HCT116 (cell line): ENCODE results near the gene SLFN5.

ENCODE experiments used
- EZH2 ChIP-seq: fragments of 200-600 bp; sonication (generic); IDR thresholded peaks from 2 replicates; pipeline ENCODE4 v1.6.1; 2017; ENCODE audit warnings: antibody characterized with exemption, mixed run types
- POLR2A ChIP-seq: IDR thresholded peaks from 2 replicates; pipeline ENCODE4 v1.7.0; 2011; ENCODE audit warnings: borderline replicate concordance; ENCODE audit not compliant: insufficient read depth, insufficient read length; ENCODE audit errors: extremely low read depth
- POLR2AphosphoS5 ChIP-seq: IDR thresholded peaks from 2 replicates; pipeline ENCODE4 v1.6.1; 2011; ENCODE audit warnings: mild to moderate bottlenecking, low read depth, low read length, moderate library complexity
- YY1 ChIP-seq: IDR thresholded peaks from 2 replicates; pipeline ENCODE4 v1.6.1; 2011; ENCODE audit warnings: low read length, low read depth, moderate library complexity, mild to moderate bottlenecking; ENCODE audit not compliant: insufficient replicate concordance; ENCODE audit errors: extremely low read depth
- ZFX ChIP-seq: fragments of 450-650 bp; IDR thresholded peaks from 2 replicates; pipeline ENCODE4 v1.6.1; 2017
- ZNF274 ChIP-seq: fragments of 200-500 bp; sonication (Bioruptor generic); IDR thresholded peaks from 2 replicates; pipeline ENCODE4 v1.6.1; 2014; ENCODE audit warnings: mild to moderate bottlenecking, low read depth, low read length, inconsistent platforms
- TF ChIP-seq, protein P1 (sequence below): IDR thresholded peaks from 2 replicates; pipeline ENCODE4 v1.6.1; 2012; ENCODE audit warnings: low read depth
- TF ChIP-seq, protein P2 (sequence below), 3 experiments: fragments of 200-600 bp in 1 of 3; sonication (generic) in 1 of 3; IDR thresholded peaks in 2 of 3; conservative IDR thresholded peaks in 1 of 3; 2 replicates each; pipeline ENCODE4 v1.5.1; 2012 to 2017; ENCODE audit warnings: low read depth in 2 of 3, low read length in 2 of 3, antibody characterized with exemption in 1 of 3, borderline replicate concordance in 1 of 3, control low read depth in 1 of 3, mild to moderate bottlenecking in 1 of 3, mixed read lengths in 1 of 3, mixed run types in 1 of 3, moderate library complexity in 1 of 3; ENCODE audit not compliant: insufficient read depth in 1 of 3
- TF ChIP-seq, protein P3 (sequence below): IDR thresholded peaks from 2 replicates; pipeline ENCODE4 v1.6.1; 2012

- no peak for TF ChIP-seq POLR2AphosphoS5
- TF ChIP-seq, protein P1, sequence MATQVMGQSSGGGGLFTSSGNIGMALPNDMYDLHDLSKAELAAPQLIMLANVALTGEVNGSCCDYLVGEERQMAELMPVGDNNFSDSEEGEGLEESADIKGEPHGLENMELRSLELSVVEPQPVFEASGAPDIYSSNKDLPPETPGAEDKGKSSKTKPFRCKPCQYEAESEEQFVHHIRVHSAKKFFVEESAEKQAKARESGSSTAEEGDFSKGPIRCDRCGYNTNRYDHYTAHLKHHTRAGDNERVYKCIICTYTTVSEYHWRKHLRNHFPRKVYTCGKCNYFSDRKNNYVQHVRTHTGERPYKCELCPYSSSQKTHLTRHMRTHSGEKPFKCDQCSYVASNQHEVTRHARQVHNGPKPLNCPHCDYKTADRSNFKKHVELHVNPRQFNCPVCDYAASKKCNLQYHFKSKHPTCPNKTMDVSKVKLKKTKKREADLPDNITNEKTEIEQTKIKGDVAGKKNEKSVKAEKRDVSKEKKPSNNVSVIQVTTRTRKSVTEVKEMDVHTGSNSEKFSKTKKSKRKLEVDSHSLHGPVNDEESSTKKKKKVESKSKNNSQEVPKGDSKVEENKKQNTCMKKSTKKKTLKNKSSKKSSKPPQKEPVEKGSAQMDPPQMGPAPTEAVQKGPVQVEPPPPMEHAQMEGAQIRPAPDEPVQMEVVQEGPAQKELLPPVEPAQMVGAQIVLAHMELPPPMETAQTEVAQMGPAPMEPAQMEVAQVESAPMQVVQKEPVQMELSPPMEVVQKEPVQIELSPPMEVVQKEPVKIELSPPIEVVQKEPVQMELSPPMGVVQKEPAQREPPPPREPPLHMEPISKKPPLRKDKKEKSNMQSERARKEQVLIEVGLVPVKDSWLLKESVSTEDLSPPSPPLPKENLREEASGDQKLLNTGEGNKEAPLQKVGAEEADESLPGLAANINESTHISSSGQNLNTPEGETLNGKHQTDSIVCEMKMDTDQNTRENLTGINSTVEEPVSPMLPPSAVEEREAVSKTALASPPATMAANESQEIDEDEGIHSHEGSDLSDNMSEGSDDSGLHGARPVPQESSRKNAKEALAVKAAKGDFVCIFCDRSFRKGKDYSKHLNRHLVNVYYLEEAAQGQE, result no peak
- no peak for TF ChIP-seq ZFX
- TF ChIP-seq POLR2A, result no peak
- TF ChIP-seq, protein P2, sequence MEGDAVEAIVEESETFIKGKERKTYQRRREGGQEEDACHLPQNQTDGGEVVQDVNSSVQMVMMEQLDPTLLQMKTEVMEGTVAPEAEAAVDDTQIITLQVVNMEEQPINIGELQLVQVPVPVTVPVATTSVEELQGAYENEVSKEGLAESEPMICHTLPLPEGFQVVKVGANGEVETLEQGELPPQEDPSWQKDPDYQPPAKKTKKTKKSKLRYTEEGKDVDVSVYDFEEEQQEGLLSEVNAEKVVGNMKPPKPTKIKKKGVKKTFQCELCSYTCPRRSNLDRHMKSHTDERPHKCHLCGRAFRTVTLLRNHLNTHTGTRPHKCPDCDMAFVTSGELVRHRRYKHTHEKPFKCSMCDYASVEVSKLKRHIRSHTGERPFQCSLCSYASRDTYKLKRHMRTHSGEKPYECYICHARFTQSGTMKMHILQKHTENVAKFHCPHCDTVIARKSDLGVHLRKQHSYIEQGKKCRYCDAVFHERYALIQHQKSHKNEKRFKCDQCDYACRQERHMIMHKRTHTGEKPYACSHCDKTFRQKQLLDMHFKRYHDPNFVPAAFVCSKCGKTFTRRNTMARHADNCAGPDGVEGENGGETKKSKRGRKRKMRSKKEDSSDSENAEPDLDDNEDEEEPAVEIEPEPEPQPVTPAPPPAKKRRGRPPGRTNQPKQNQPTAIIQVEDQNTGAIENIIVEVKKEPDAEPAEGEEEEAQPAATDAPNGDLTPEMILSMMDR (IDR thresholded peaks at IDR 0.05 in 2 of 3, conservative IDR thresholded peaks at IDR 0.05 in 1 of 3; ENCODE audit: borderline replicate concordance in 1 of 3, insufficient read depth in 1 of 3, low read depth in 2 of 3, low read length in 2 of 3), result no peak
- TF ChIP-seq EZH2, result no peak
- TF ChIP-seq, protein P3, sequence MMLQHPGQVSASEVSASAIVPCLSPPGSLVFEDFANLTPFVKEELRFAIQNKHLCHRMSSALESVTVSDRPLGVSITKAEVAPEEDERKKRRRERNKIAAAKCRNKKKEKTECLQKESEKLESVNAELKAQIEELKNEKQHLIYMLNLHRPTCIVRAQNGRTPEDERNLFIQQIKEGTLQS, result no peak
- TF ChIP-seq ZNF274, result no peak
- TF ChIP-seq YY1, result no peak
These were observed 48.9 kb downstream of the SLFN5 start for GRCh38 chr17:35291802-35292201.
